ENCODE results near the gene UPK1A.

Gene UPK1A

DNA sequence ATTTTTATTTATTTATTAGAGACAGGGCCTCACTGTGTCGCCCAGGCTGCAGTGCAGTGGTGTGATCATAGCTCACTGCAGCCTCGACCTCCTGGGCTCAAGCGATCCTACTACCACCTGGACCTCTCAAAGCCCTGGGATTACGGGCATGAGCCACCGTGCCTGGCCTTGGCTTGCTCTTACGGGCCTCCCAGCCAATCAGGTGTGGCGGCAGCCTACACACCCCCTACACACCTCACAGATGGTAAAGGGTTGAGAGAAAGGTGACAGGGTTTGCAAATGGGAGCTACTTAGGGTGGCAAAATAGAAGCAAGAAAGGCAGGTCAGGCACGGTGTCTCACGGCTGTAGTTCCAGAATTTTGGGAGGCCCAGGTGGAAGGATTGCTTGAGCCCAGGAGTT, 37.0 kb downstream of the UPK1A start:
- Histone ChIP-seq H3K36me3 (ENCODE audit: control insufficient read depth, insufficient read depth, low read length) (no peaks in the 10 kb centered on the region), H3K27ac (no peak overlapping the region), H3K4me2 (ENCODE audit: low read length) (no peak overlapping the region), H3K9me3 (ENCODE audit: control insufficient read depth, low read length) (no peaks in the 10 kb centered on the region), H2AFZ (peak overlapping the region; percentile 84), H3K79me2 (no peaks in the 10 kb centered on the region), H3K4me3 (ENCODE audit: low read depth, low read length) (no peak overlapping the region), H3K4me1 (no peaks in the 10 kb centered on the region), H3K27me3 (ENCODE audit: control insufficient read depth, insufficient read depth, low read length) (no peaks in the 10 kb centered on the region), H3K9ac (no peak overlapping the region)
- TF ChIP-seq CTCF (IDR thresholded peaks at IDR 0.05), result no peak

DNA sequence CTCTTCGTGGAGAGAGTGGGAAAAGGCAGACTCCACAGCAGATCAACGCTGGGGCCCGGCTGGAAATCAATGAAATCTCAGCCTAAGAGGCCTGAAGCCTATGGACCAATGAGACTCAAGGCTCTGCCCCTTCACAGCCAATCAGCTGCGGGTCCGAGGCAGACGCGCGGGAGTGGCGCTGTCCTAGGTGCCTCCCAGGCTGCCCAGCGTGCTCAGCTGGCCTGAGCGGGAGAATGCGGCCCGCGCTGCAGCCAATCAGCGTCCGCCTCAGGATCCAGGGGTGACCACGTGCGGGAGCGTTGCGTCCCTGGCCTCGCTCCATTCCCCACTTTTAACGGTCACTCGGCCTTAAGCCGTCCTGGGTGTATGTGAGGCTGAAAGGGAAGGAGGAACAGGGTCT, 37.9 kb downstream of the UPK1A start, which contains the start of gene ZBTB32:
TSS of gene ZBTB32 (plus strand) at position 341 of the 400 bp plus-strand sequence. CDS start 10,069 bp downstream, outside the sequence.
- H3K9ac ChIP-seq, result no peak within 1 kb of the TSS
- no peaks in the 10 kb centered on the region for H3K79me2 ChIP-seq
- H3K4me1 ChIP-seq, result no peaks in the 10 kb centered on the region
- no peaks in the 10 kb centered on the region for H3K36me3 ChIP-seq (ENCODE audit: control insufficient read depth, insufficient read depth, low read length)
- TF ChIP-seq CTCF (IDR thresholded peaks at IDR 0.05), result no peak
- H3K27me3 ChIP-seq (ENCODE audit: control insufficient read depth, insufficient read depth, low read length), result no peaks in the 10 kb centered on the region
- no peak within 1 kb of the TSS for H3K4me2 ChIP-seq (ENCODE audit: low read length)
- no peak within 1 kb of the TSS for H3K27ac ChIP-seq
- no peak within 1 kb of the TSS for H2AFZ ChIP-seq
- H3K9me3 ChIP-seq (ENCODE audit: control insufficient read depth, low read length), result no peaks in the 10 kb centered on the region
- no peak within 1 kb of the TSS for H3K4me3 ChIP-seq (ENCODE audit: low read depth, low read length)

GRCh38 chr19:35708391-35708790, 42.1 kb downstream of the UPK1A start:
- Histone ChIP-seq H3K36me3 (ENCODE audit: control insufficient read depth, insufficient read depth, low read length) (no peaks in the 10 kb centered on the region), H3K4me3 (ENCODE audit: low read depth, low read length) (no peak overlapping the region), H3K9ac (no peak overlapping the region), H3K4me1 (no peaks in the 10 kb centered on the region), H3K9me3 (ENCODE audit: control insufficient read depth, low read length) (no peaks in the 10 kb centered on the region), H3K27ac (no peak overlapping the region), H2AFZ (no peak overlapping the region), H3K79me2 (no peaks in the 10 kb centered on the region), H3K4me2 (ENCODE audit: low read length) (no peak overlapping the region), H3K27me3 (ENCODE audit: control insufficient read depth, insufficient read depth, low read length) (no peaks in the 10 kb centered on the region)
- no peak for TF ChIP-seq CTCF (IDR thresholded peaks at IDR 0.05)

DNA sequence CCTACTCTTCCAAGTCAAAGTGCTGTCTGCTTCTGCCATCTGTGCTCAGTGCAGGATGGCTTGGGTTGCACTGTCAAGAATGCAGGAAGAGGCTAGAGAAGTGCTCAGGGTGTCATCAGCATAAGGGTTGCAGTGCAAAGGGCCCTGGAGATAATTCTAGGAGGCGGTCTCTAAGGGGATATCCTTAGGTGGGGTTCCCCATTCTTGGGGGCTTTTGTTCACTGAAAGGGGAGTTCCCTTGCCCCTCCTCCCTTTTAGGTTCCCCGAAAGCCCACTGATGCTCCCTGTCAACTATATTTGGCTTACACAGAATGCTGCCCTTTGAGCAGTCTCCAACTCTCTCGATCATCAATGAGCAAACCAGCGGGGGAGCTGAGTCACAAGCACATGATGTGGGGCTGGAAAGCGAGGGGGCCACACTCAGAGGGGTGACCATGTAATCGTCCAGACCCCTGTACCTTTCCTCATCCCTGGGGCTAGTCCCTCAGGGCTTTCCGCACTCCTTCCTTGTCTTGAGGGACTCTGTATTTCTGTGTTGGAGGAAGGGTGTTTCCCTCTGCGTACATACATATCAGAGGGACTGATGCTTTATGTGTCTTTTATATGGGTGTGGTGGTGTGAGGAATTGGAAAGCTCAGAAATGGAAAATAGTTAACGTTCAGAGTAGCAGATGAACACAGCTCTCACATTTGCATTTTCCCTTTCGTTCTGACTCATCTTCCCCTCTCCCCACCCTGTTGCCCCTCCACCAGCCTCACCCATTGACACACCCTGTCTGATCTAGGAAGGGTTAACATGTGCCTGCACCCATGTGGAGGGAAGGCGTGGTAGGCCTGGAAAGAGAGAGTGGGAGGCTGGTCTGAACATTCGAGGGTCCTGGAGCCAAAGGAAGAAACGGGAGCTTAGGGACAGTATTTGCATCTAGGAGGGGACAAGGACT, 44.7 kb downstream of the UPK1A start:
- Histone ChIP-seq H3K27me3 (ENCODE audit: control insufficient read depth, insufficient read depth, low read length) (no peaks in the 10 kb centered on the region), H3K4me3 (ENCODE audit: low read depth, low read length) (no peak overlapping the region), H2AFZ (no peak overlapping the region), H3K79me2 (no peaks in the 10 kb centered on the region), H3K4me1 (peaks cover 6% of the 10 kb centered on the region), H3K27ac (no peak overlapping the region), H3K9ac (no peak overlapping the region), H3K4me2 (ENCODE audit: low read length) (no peak overlapping the region), H3K9me3 (ENCODE audit: control insufficient read depth, low read length) (no peaks in the 10 kb centered on the region), H3K36me3 (ENCODE audit: control insufficient read depth, insufficient read depth, low read length) (no peaks in the 10 kb centered on the region)
- TF ChIP-seq CTCF (IDR thresholded peaks at IDR 0.05), result no peak

Measured in parathyroid adenoma (tissue), 2 donors.